G401 (cell line): ENCODE results near the gene BMP6. TPM values are rescaled to one million over a fixed set of nuclear protein-coding genes. Genes with fewer than 3 reads are reported as not detected.

ENCODE experiments used
- DNase-seq: peaks from one replicate; pipeline ENCODE4 v3.0.0-alpha.2; 2015; ENCODE audit warnings: low spot score
- in situ Hi-C: cut with HindIII; loops from 2 replicates; pipeline ENCODE4 v1.10.0; 2016; ENCODE audit warnings: low sequenced_read_pairs, mixed read lengths
- total RNA-seq: library from RNA; depleted of rRNA; stranded (reverse); fragments of >200 nt; shearing (Covaris generic); gene quantifications from 2 replicates; pipeline ENCODE4 v1.2.3, GENCODE V29; 2014; rRNA removed

Gene BMP6
- total RNA-seq, 1 experiment from 2014 or later: 13.4 TPM

DNA sequence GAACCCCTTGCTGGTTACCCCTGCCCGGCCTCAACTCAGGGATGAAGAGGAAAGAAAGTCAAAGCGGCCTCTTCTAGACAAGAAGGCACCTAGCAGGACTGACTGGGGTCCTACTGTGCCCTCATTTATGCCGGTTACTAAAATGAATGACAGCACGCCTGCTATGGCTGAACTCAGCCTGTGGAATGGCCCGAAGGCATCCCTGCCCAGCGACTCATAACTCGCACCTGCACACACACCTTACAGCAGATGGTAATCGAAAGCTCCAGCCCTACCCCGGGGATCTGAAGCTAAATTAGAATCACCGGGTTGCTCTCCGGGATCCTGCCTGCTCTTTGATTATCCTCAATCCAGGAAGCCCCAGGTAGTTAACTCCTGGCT lies 185.4 kb downstream of the BMP6 start:
- in situ Hi-C loops: no loop called here
- peak; percentile 27 for DNase-seq

DNA sequence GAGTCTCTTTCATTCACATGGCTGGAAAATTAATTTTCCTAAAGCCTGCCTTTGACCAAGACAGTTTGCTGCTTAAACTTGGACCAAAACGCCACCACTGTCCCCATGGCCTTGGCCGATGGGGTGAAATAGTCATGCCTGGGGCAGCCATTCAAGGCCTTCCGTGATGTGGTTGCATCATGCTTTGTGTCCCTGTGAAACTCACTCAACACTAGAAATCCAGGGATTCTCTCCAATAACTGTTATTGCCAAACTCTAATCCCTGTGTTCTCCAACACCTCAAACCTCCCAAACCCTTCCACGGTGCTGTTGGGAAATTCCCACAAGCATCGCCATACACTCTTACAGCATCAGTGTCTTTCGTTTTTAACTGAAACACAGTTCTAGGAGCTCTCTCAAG lies 186.1 kb downstream of the BMP6 start:
- in situ Hi-C loops: no loop called here

DNA sequence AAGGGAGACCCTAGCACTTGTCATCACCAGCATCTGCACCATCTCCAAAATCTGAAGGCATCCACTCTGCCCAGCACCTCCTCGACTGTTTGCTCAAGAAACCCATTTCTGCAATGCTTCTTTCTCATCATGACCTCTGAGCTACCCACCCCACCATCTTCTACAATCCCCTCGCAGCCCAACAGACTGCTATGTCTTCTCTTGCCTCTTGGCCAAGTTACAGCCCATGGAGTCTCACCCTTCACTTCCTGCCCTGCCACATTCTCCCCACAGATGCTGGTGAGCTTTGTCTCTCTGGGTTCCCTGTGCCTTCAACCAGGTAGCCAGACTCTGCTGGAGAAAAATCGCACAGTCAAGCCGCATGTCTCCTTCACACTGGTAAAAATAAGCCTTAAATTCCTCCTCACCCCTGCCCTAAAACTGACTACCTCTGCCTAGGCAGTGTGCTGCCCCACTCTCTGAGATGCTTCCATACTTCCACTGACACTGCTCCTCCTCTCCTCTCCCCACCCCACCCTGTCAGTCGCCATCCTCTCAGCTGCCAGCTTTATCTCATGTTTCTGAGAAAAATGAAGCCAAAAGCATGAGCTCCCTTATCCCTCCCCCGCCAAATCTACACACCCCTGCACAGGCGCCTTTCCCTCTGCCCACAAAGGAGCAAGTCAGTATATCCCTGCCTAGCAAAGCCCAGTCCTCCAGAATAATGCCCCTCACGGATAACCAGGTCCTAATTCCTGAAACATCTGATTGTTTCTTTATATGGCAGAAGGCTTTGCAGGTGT lies 187.0 kb downstream of the BMP6 start:
- in situ Hi-C loops: no loop called here
- DNase-seq: no peak

More for the DNA sequence above, 186.1 kb downstream of the BMP6 start:
- no peak for DNase-seq

DNA sequence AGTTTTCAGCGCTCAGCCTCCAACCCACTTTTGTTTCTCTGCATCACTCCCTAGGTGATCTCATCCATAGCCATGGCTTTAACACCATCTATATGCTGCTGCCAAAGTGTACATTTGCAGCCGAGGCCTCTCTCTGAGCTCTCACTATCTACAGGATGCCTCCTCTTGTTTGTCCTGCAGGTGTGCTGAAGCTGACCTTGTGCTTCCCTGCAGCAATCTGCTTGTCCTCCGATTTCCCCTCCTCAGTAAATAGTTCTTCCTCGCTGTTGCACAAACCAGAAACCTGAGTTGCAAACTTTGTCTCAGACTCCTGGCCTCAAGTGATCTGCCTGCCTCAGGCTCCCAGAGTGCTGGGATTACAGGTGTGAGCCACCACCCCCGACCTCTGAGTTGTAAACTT lies 188.4 kb downstream of the BMP6 start:
- DNase-seq: no peak
- in situ Hi-C loops: no loop called here

DNA sequence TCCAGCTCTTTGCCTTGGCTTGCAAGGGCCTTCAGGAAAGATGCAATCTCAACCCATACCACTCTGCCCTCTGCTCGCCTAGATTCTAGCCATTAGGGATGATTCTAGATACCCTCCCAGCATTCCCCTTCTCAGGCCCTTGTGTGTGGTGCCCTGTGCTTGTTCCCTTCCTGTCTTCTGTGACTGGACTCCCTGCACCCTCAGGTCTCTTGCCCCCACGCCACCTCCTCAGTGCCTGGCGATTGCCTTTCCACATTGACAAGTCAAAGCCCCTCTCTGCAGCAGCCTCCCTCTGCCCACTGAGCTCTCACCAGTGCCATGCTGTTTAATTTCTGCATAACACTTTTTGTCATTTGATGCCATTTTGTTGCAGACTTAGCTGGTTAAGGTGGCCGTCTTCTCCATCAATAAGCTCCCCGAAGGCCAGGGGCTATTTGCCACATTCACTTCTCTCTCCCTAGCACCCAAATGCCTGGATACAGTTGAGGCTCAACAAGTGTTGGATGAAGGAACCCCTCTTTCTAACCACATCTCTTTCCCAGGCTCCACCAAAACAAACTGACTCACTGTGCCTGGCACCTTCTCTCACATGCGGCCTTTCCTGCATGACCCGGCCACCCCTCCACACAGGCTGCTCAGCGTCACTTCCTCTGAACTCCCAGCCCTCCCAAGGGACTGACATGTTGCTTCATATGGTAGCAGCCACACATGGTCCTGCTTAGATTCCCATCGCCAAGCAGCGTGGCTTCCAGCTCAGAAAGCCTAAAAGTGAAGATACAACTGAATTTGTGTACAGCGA lies 189.3 kb downstream of the BMP6 start:
- no peak for DNase-seq
- in situ Hi-C loops: no loop called here

DNA sequence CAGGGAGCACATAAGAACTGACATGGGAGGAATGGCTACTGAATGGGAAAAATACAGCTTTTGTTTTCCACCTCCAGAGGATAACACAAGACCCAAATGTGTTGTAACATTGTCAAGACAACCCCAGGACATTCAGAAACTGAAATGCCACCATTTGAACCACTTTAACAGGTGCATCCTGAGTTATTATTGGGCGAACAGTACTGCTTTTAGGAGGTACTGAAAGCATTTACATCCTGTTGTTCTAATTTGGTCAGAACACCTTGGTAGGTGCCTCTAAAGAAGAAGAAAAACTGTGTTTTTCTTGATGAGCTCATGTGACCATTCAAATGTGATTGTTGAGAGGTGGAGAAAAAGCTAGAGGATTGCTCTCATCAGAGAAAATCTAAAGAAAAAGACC lies 191.1 kb downstream of the BMP6 start:
- in situ Hi-C loops: no loop called here
- no peak for DNase-seq

DNA sequence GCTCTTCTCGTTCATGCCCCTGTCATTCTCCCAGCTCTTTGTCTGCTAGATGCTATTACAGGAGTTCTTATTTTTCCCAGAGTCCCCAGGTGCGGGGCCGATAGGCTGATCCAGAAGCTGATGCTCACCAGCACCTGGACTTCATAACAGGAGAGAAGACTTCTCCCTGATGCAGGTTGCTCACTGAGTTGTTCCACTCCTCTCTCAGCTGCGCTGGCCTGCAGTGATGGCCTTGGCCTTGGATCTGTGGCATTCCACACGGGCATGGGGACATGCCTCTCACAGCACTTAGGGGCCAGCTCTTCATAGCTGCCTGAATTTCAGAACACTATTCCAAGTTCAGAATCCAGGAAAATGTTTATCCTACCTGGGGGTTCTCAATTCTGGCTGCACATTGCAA lies 191.8 kb downstream of the BMP6 start:
- in situ Hi-C loops: no loop called here
- DNase-seq: no peak

DNA sequence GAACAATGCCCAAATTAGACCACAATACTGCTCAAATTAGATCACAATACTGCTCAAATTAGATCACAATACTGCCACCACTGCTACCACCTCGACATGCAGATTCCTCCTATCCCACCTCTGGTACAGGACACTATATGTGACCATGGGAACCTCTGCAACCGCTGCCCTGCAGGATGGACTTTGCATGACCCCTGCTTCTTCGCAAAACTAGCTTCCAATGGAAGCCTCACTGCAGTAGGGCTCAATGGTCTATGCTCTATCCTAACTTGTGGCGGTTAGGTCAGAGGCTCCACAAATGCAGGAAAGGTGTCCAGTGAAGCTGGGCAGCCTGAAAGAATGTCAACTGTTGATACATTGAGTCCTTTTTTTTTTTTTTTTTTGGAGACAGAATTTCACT lies 192.5 kb downstream of the BMP6 start:
- in situ Hi-C loops: no loop called here
- no peak for DNase-seq

DNA sequence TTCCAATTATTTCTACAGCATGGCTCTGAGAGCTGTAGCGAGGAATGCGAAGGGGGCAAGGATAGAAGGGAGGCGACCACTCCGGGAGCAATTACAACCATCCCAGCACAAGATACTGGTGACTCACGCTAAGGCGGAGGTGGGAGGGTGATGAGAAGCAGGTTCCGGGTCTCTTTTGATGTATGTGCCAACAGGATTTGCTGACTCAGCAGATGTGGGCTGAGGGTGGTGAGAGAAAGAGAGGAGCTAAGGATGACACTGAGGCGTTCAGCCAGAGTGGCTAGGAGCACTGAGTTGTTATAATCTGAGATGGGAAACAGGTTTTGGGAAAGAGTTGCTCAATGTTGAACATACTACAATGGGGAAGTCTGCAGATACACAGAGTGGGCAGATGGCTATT lies 194.0 kb downstream of the BMP6 start:
- in situ Hi-C loops: no loop called here
- DNase-seq: no peak

DNA sequence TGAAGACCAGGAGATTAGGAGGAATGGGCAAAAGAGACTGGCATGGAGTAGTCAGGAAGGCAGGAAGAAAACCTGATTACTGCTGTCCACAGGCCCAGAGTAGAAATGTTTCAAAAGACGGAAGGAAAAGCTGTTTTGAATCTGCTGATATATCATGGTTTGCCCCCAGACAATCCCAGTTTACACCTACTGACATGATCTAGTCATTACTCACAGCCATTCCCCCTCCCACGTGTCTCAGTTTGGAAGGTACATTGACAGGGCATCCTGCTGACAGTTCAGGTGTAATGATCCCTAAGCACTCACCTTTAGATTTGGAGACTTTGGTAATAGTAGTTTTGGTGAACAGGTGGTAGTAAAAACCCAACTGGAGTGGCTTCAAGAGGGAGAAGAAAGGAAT lies 194.5 kb downstream of the BMP6 start:
- in situ Hi-C loops: no loop called here
- DNase-seq: no peak

DNA sequence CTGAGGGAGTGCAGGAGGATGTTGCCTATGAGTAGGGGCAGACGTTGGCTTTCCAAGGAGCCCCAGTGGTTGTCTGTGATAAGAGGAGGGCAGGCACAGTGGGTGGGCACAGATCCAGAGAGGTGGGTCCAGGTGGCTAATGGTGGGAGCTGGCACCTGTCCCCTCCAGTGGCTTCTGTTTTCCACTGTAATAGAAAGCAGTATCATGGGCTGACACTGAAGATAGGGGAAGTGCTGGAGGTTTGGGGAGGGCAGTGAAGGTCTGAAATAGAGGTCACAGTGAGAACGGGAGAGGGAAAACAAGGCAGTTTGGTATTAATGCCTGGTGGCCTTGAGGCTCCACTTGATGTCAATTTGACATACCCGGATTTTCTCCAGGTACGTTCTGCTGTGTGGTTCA lies 195.1 kb downstream of the BMP6 start:
- in situ Hi-C loops: no loop called here
- DNase-seq: no peak

DNA sequence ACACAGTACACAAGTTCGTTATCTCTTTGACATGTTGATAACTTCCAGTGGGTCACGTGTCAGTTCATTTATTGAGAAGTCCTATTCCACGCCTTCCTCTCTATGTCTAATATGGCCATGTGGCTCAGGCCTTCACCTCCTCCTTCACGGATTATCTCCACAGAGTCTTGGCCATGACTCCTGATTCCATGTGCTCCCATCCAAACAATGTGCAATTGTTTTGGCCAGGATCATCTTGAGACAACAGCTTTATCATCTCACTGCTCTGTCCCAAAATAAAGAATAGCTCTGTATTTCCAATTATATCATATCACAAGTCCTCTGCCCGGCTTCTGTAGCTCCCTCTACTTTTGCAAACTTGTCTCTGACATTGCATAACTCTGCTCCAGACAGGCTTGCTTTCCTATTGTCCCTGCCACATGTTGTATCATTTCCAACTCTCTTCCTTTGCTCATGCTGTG lies 195.8 kb downstream of the BMP6 start:
- in situ Hi-C loops: no loop called here

DNA sequence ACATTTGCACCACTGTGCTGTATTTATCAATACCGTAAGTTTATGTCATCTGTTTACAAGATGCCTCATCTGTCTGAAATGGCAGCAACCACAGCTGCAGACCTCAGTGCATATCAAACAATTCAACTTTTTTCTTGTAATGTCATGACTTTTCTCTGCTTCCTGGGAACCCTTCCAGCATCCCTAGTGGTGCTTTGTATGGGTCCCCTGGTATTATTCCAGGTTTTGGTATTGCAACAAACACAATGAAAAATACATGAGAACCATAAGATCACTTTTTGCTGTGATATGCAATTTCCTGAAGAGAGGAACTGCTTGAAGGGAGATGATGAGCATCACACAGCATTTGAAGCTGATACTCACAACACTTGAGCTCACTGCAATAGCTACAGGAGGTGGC lies 196.7 kb downstream of the BMP6 start:
- in situ Hi-C loops: no loop called here
- no peak for DNase-seq

More for the DNA sequence above, 195.8 kb downstream of the BMP6 start:
- DNase-seq: no peak

DNA sequence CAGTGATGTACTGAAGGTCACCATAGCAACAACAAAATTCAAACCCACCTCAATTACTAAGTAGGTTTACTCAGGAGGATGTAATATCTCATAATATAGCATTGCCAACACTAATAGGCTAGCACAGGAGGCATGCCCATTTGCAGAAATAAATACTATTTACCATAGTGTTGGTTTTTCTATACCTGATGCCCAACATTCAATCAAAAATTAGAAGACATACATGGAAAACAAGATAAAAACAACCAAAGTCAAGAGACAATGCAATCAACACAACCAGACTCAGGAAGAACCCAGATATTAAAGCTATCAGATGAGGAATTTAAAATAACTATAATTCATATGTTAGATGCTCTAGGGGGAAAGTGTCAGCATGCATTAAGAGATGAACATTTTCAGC lies 199.0 kb downstream of the BMP6 start:
- in situ Hi-C loops: no loop called here
- no peak for DNase-seq

Other genes starting within 250 kb of the BMP6 start
- 118 and 161 TPM in 2 replicates for gene DSP, start 184.4 kb upstream of the BMP6 start, total RNA-seq
- gene SNRNP48, start 135.9 kb upstream of the BMP6 start, total RNA-seq: 11.4 and 18.4 TPM in 2 replicates
- gene TXNDC5, start 184.7 kb downstream of the BMP6 start, total RNA-seq: 250 and 311 TPM in 2 replicates